HEK293 (cell line): ENCODE measurements around the gene MACC1.

ENCODE experiments used
- CTCF ChIA-PET: fragments of 350-600 bp; formaldehyde crosslinking; extraction: SDS; loops from one replicate; lab custom pipeline; 2021; ENCODE audit warnings: antibody characterized with exemption; lab: Yijun Ruan, JAX
- POLR2A ChIA-PET: fragments of 300-600 bp; formaldehyde crosslinking; extraction: SDS; loops from one replicate; lab custom pipeline; 2020; ENCODE audit warnings: antibody characterized with exemption, inconsistent platforms; lab: Yijun Ruan, JAX
- H3K27ac ChIP-seq: fragments of 200-500 bp; sonication (Bioruptor generic); 2 replicates; pipeline ENCODE4 v1.5.1; 2014; ENCODE audit warnings: low read depth, low read length, control low read depth, inconsistent platforms; ENCODE audit errors: extremely low read depth
- H3K36me3 ChIP-seq, 2 experiments: fragments of 200-500 bp in 1 of 2; sonication (Bioruptor generic) in 1 of 2; 1 replicate in 1 of 2; 2 replicates in 1 of 2; pipeline ENCODE4 v1.5.1; 2014 to 2017; ENCODE audit warnings: inconsistent platforms in 2 of 2, low read length in 2 of 2; ENCODE audit not compliant: control insufficient read depth in 2 of 2, insufficient read depth in 1 of 2
- H3K4me1 ChIP-seq: fragments of 200-500 bp; sonication (Bioruptor generic); 2 replicates; pipeline ENCODE4 v1.5.1; 2014; ENCODE audit warnings: mild to moderate bottlenecking, low read length, inconsistent platforms; ENCODE audit not compliant: control insufficient read depth, insufficient read depth
- H3K4me3 ChIP-seq: 2 replicates; pipeline ENCODE4 v1.5.1; 2011; ENCODE audit warnings: low read depth, mild to moderate bottlenecking, control low read depth, low read length, moderate library complexity
- H3K9me3 ChIP-seq: fragments of 200-500 bp; sonication (Bioruptor generic); 2 replicates; pipeline ENCODE4 v1.5.1; 2014; ENCODE audit warnings: low read depth, low read length, inconsistent platforms; ENCODE audit not compliant: control insufficient read depth, insufficient read depth
- FEZF1 ChIP-seq: fragments of 450-650 bp; formaldehyde crosslinking; IDR thresholded peaks from 2 replicates; pipeline ENCODE4 v1.5.1; 2016; ENCODE audit warnings: missing biosample characterization, missing genetic modification characterization
- KLF17 ChIP-seq: fragments of 450-650 bp; formaldehyde crosslinking; IDR thresholded peaks from 2 replicates; pipeline ENCODE4 v1.5.1; 2016; ENCODE audit warnings: missing biosample characterization, missing genetic modification characterization
- MEIS1 ChIP-seq: sonication (generic); formaldehyde crosslinking; IDR thresholded peaks from 2 replicates; pipeline ENCODE4 v1.8.1; 2022; ENCODE audit warnings: missing genetic modification reagents, mild to moderate bottlenecking, borderline replicate concordance
- MZF1 ChIP-seq: fragments of 450-650 bp; formaldehyde crosslinking; IDR thresholded peaks from 2 replicates; pipeline ENCODE4 v1.5.1; 2017; ENCODE audit warnings: missing biosample characterization, missing genetic modification characterization, borderline replicate concordance
- PRDM2 ChIP-seq: fragments of 450-650 bp; formaldehyde crosslinking; IDR thresholded peaks from 2 replicates; pipeline ENCODE4 v1.5.1; 2016; ENCODE audit warnings: missing biosample characterization, missing genetic modification characterization, borderline replicate concordance
- SCRT1 ChIP-seq: fragments of 450-650 bp; formaldehyde crosslinking; IDR thresholded peaks from 2 replicates; pipeline ENCODE4 v1.5.1; 2016; ENCODE audit warnings: missing biosample characterization, missing genetic modification characterization, borderline replicate concordance
- SP7 ChIP-seq: fragments of 450-650 bp; formaldehyde crosslinking; IDR thresholded peaks from 2 replicates; pipeline ENCODE4 v1.5.1; 2016; ENCODE audit warnings: missing biosample characterization, missing genetic modification characterization
- ZBTB26 ChIP-seq: fragments of 450-650 bp; formaldehyde crosslinking; optimal IDR thresholded peaks from 2 replicates; pipeline ENCODE3; 2016; ENCODE audit warnings: missing biosample characterization, mild to moderate bottlenecking, missing genetic modification characterization
- ZNF112 ChIP-seq: fragments of 450-650 bp; formaldehyde crosslinking; IDR thresholded peaks from 2 replicates; pipeline ENCODE4 v1.5.0; 2017; ENCODE audit warnings: missing biosample characterization, missing genetic modification characterization
- ZNF114 ChIP-seq: fragments of 450-650 bp; formaldehyde crosslinking; IDR thresholded peaks from 2 replicates; pipeline ENCODE4 v1.5.0; 2017; ENCODE audit warnings: missing biosample characterization, missing genetic modification characterization
- ZNF133 ChIP-seq: fragments of 450-650 bp; formaldehyde crosslinking; IDR thresholded peaks from 2 replicates; pipeline ENCODE4 v1.5.1; 2016; ENCODE audit warnings: missing biosample characterization, missing genetic modification characterization
- ZNF26 ChIP-seq: fragments of 450-650 bp; formaldehyde crosslinking; IDR thresholded peaks from 2 replicates; pipeline ENCODE4 v1.5.1; 2016; ENCODE audit warnings: missing biosample characterization, missing genetic modification characterization
- ZNF292 ChIP-seq: fragments of 450-650 bp; formaldehyde crosslinking; IDR thresholded peaks from 2 replicates; pipeline ENCODE4 v1.5.1; 2016; ENCODE audit warnings: low read depth, missing biosample characterization, missing genetic modification characterization, borderline replicate concordance
- ZNF37A ChIP-seq: fragments of 450-650 bp; IDR thresholded peaks from 2 replicates; pipeline ENCODE4 v1.5.1; 2018; ENCODE audit warnings: missing biosample characterization, missing genetic modification characterization
- ZNF473 ChIP-seq: fragments of 450-650 bp; formaldehyde crosslinking; IDR thresholded peaks from 2 replicates; pipeline ENCODE4 v1.5.1; 2017; ENCODE audit warnings: missing biosample characterization, missing genetic modification characterization
- ZNF548 ChIP-seq: fragments of 450-650 bp; formaldehyde crosslinking; IDR thresholded peaks from 2 replicates; pipeline ENCODE4 v1.5.1; 2016; ENCODE audit warnings: missing biosample characterization, missing genetic modification characterization
- ZNF692 ChIP-seq: fragments of 450-650 bp; formaldehyde crosslinking; IDR thresholded peaks from 2 replicates; pipeline ENCODE4 v1.5.1; 2016; ENCODE audit warnings: missing biosample characterization, missing genetic modification characterization
- ZNF76 ChIP-seq: fragments of 450-650 bp; formaldehyde crosslinking; IDR thresholded peaks from 2 replicates; pipeline ENCODE4; 2016; ENCODE audit warnings: low read depth, missing biosample characterization, missing genetic modification characterization, borderline replicate concordance
- ZSCAN18 ChIP-seq: fragments of 450-650 bp; formaldehyde crosslinking; IDR thresholded peaks from 2 replicates; pipeline ENCODE4 v1.5.1; 2016; ENCODE audit warnings: missing biosample characterization, missing genetic modification characterization
- ZSCAN23 ChIP-seq: fragments of 450-650 bp; formaldehyde crosslinking; IDR thresholded peaks from 2 replicates; pipeline ENCODE4 v1.5.1; 2016; ENCODE audit warnings: missing biosample characterization, missing genetic modification characterization
- ZSCAN5A ChIP-seq: fragments of 450-650 bp; formaldehyde crosslinking; IDR thresholded peaks from 2 replicates; pipeline ENCODE4 v1.5.1; 2016; ENCODE audit warnings: missing biosample characterization, missing genetic modification characterization

The MACC1 gene

GRCh38 chr7:20214132-20214531 lies 3.1 kb downstream of the MACC1 start:
- Histone ChIP-seq H3K4me3 (no peak overlapping the region), H3K9me3 (no peaks in the 10 kb centered on the region), H3K27ac (no peak overlapping the region), H3K36me3 (no peaks in the 10 kb centered on the region), H3K4me1 (no peaks in the 10 kb centered on the region)
- no peak for TF ChIP-seq ZNF114 (tag by site-specific recombination)
- no peak for TF ChIP-seq FEZF1 (tag by site-specific recombination)
- TF ChIP-seq ZNF473 (tag by site-specific recombination), result no peak
- no peak for TF ChIP-seq ZBTB26 (tag by site-specific recombination)
- TF ChIP-seq ZNF133 (tag by site-specific recombination), result no peak
- no peak for TF ChIP-seq SP7
- no peak for TF ChIP-seq ZNF37A
- no peak for TF ChIP-seq KLF17 (tag by site-specific recombination)
- TF ChIP-seq ZSCAN23 (tag by site-specific recombination), result no peak
- TF ChIP-seq ZNF76 (tag by site-specific recombination), result no peak
- TF ChIP-seq ZNF692 (tag by site-specific recombination), result no peak
- TF ChIP-seq PRDM2, result no peak
- no peak for TF ChIP-seq ZNF112 (tag by site-specific recombination)
- no peak for TF ChIP-seq ZNF548 (tag by site-specific recombination)
- TF ChIP-seq ZNF292 (tag by site-specific recombination), result no peak
- no peak for TF ChIP-seq MEIS1
- POLR2A ChIA-PET, result no interaction called here
- CTCF ChIA-PET, result interaction anchor here (0.6 to 1.1 kb wide), 2 partner anchors 19 to 384 kb away, joined by 3 read pairs; no protein-coding TSS in a partner anchor

GRCh38 chr7:20213378-20213777 lies 3.8 kb downstream of the MACC1 start:
- H3K27ac ChIP-seq, result no peak overlapping the region
- no peak overlapping the region for H3K4me3 ChIP-seq
- ChIA-PET POLR2A (no interaction called here), CTCF (no interaction called here)
- no peaks in the 10 kb centered on the region for H3K4me1 ChIP-seq
- H3K9me3 ChIP-seq, result no peaks in the 10 kb centered on the region
- no peaks in the 10 kb centered on the region for H3K36me3 ChIP-seq
- TF ChIP-seq ZNF112 (tag by site-specific recombination), result no peak
- no peak for TF ChIP-seq MZF1 (tag by site-specific recombination)
- TF ChIP-seq ZNF37A, result no peak
- TF ChIP-seq ZNF26, result no peak
- TF ChIP-seq ZSCAN5A (tag by site-specific recombination), result no peak
- no peak for TF ChIP-seq ZSCAN18
- no peak for TF ChIP-seq SCRT1 (tag by site-specific recombination)
